ENCODE data around the gene ALPK1. TPM values are rescaled to one million over a fixed set of nuclear protein-coding genes. Genes with fewer than 3 reads are reported as not detected.

Gene ALPK1
- polyA plus RNA-seq, 1 of the 3 experiments (the other 2 are of a cell fraction): 2.8 TPM

- H3K79me2 ChIP-seq (ENCODE audit: insufficient read depth): no peaks in the 10 kb centered on the region
- H3K9me2 ChIP-seq: no peaks in the 10 kb centered on the region
- H3K9ac ChIP-seq: no peak overlapping the region
- TF ChIP-seq SIN3A (IDR thresholded peaks at IDR 0.05; ENCODE audit: borderline replicate concordance, low read depth, low read length) (no peak), USF2 (IDR thresholded peaks at IDR 0.05; ENCODE audit: borderline replicate concordance, low read depth, low read length) (no peak), PBX3 (IDR thresholded peaks at IDR 0.05) (no peak), CHD2 (IDR thresholded peaks at IDR 0.05; ENCODE audit: low read length, partially characterized antibody) (no peak), FOSL2 (IDR thresholded peaks at IDR 0.05; ENCODE audit: borderline replicate concordance, low read depth) (no peak), GABPA (IDR thresholded peaks at IDR 0.05; ENCODE audit: low read depth) (no peak), YY1 (IDR thresholded peaks at IDR 0.05; ENCODE audit: low read depth) (no peak), EZH2phosphoT487 (IDR thresholded peaks at IDR 0.05; ENCODE audit: borderline replicate concordance, low read depth) (no peak), IRF3 (IDR thresholded peaks at IDR 0.05; ENCODE audit: low read depth, low read length) (no peak), NRF1 (IDR thresholded peaks at IDR 0.05; ENCODE audit: low read depth, low read length) (no peak), MAX (IDR thresholded peaks at IDR 0.05; ENCODE audit: low read depth) (no peak), SMC3 (IDR thresholded peaks at IDR 0.05; ENCODE audit: low read depth, low read length) (no peak), CTCF (IDR thresholded peaks at IDR 0.05) (no peak), EP300 (IDR thresholded peaks at IDR 0.05; ENCODE audit: borderline replicate concordance in 1 of 2, low read depth in 1 of 2, low read length in 1 of 2) (no peak), MEF2A (IDR thresholded peaks at IDR 0.05; ENCODE audit: borderline replicate concordance, low read depth) (no peak)
- no peak overlapping the region; a peak in 1 of 4 replicates for H3K4me3 ChIP-seq (ENCODE audit: low read depth in 2 of 2, low read length in 1 of 2)
- no peaks in the 10 kb centered on the region for H3K36me3 ChIP-seq (replicated peaks in 1 of 2; ENCODE audit: control insufficient read depth in 1 of 2, insufficient read depth in 2 of 2, low read length in 1 of 2)
- H3F3A ChIP-seq (replicated peaks; ENCODE audit: insufficient read depth): no peaks in the 10 kb centered on the region
- no peaks in the 10 kb centered on the region for H3K9me3 ChIP-seq
- H3K4me1 ChIP-seq (ENCODE audit: control insufficient read depth in 1 of 2, insufficient read depth in 2 of 2, low read depth in 1 of 2, low read length in 1 of 2): no peaks in the 10 kb centered on the region
- H4K20me1 ChIP-seq (ENCODE audit: insufficient read depth): no peaks in the 10 kb centered on the region
- H3K27me3 ChIP-seq (ENCODE audit: insufficient read depth): no peaks in the 10 kb centered on the region
- no peak overlapping the region for H3K4me2 ChIP-seq
- no peak overlapping the region for H2AFZ ChIP-seq (ENCODE audit: low read depth)
- WGBS (ENCODE audit: low lambda C conversion rate): 81% methylated on average over 8 of the region's 11 CpGs
- CTCF ChIA-PET: no interaction called here
- DNase-seq: no peak
- POLR2A ChIA-PET: no interaction called here
- H3K27ac ChIP-seq (ENCODE audit: low read depth in 2 of 2, low read length in 1 of 2): no peak overlapping the region
Measured at GRCh38 chr4:112357453-112357852, 60.3 kb downstream of the ALPK1 start.
